Fibroblast of lung (primary cell): Measurements from ENCODE around the gene OR2V2. TPM values are rescaled to one million over a fixed set of nuclear protein-coding genes. Genes with fewer than 3 reads are reported as not detected.
"Not testable (repeated sequence)": the region's sequence is repeated elsewhere in the genome, so short reads cannot be mapped to it uniquely, and the experiment has no call there.

ENCODE experiments used
- DNase-seq, 2 donors: peaks; one replicate each; pipeline versions ENCODE4 v3.0.0 to v3.0.0-alpha.2; 2010; ENCODE audit warnings: low read depth in 2 of 2
- H2AFZ ChIP-seq: 2 replicates; pipeline ENCODE4 v1.5.1; 2012; ENCODE audit warnings: low read length, control low read depth, inconsistent platforms
- H3K27ac ChIP-seq: 2 replicates; pipeline ENCODE4 v1.5.1; 2011; ENCODE audit warnings: low read length, control low read depth; ENCODE audit not compliant: insufficient read depth
- H3K27me3 ChIP-seq: 2 replicates; pipeline ENCODE4 v1.5.1; 2011; ENCODE audit warnings: mild to moderate bottlenecking, low read length; ENCODE audit not compliant: control insufficient read depth, insufficient read depth
- H3K36me3 ChIP-seq: 2 replicates; pipeline ENCODE4 v1.5.1; 2011; ENCODE audit warnings: low read length; ENCODE audit not compliant: control insufficient read depth, insufficient read depth
- H3K4me1 ChIP-seq: 2 replicates; pipeline ENCODE4 v1.5.1; 2011; ENCODE audit warnings: low read length; ENCODE audit not compliant: control insufficient read depth, insufficient read depth; ENCODE audit errors: extremely low read depth
- H3K4me2 ChIP-seq: 2 replicates; pipeline ENCODE4 v1.5.1; 2011; ENCODE audit warnings: low read length, control low read depth; ENCODE audit not compliant: insufficient read depth; ENCODE audit errors: extremely low read depth
- H3K4me3 ChIP-seq, 4 experiments: fragments of 200-600 bp in 1 of 4; sonication (generic) in 1 of 4; replicated peaks in 1 of 4; 2 replicates each; pipeline ENCODE4 v1.5.1; 2011 to 2016; ENCODE audit warnings: low read length in 4 of 4, low read depth in 3 of 4, mild to moderate bottlenecking in 3 of 4, control low read depth in 2 of 4, inconsistent platforms in 1 of 4, mixed read lengths in 1 of 4; ENCODE audit not compliant: insufficient read depth in 1 of 4; ENCODE audit errors: control extremely low read depth in 1 of 4
- H3K79me2 ChIP-seq: 2 replicates; pipeline ENCODE4 v1.5.1; 2012; ENCODE audit warnings: mild to moderate bottlenecking, low read length, inconsistent platforms; ENCODE audit not compliant: control insufficient read depth, insufficient read depth
- H3K9ac ChIP-seq: 2 replicates; pipeline ENCODE4 v1.5.1; 2011; ENCODE audit warnings: mild to moderate bottlenecking, low read length, control low read depth; ENCODE audit not compliant: insufficient read depth
- H3K9me3 ChIP-seq: 2 replicates; pipeline ENCODE4 v1.5.1; 2012; ENCODE audit warnings: low read depth, low read length; ENCODE audit not compliant: control insufficient read depth, insufficient read depth
- H4K20me1 ChIP-seq: 2 replicates; pipeline ENCODE4 v1.5.1; 2011; ENCODE audit warnings: low read length; ENCODE audit not compliant: control insufficient read depth, insufficient read depth; ENCODE audit errors: extremely low read depth
- CTCF ChIP-seq, 2 donors: IDR thresholded peaks in 1 of 2; conservative IDR thresholded peaks in 1 of 2; 1 replicate in 1 of 2; 2 replicates in 1 of 2; pipeline ENCODE4 v1.5.1; 2011 to 2012; ENCODE audit warnings: low read length in 2 of 2, control low read depth in 1 of 2, inconsistent platforms in 1 of 2, low read depth in 1 of 2, mild to moderate bottlenecking in 1 of 2
- EZH2 ChIP-seq: IDR thresholded peaks from 2 replicates; pipeline ENCODE4 v1.5.1; 2012; ENCODE audit warnings: low read length, control low read depth, mild to moderate bottlenecking; ENCODE audit errors: missing control alignments
- polyA plus RNA-seq, 2 donors: library from polyadenylated mRNA; depleted of rRNA in 1 of 2; stranded (reverse) in 1 of 2; unstranded in 1 of 2; fragments of >200 nt; gene quantifications; 2 replicates each; pipeline ENCODE4 v1.2.1, GENCODE V29; 2011 to 2012; ENCODE audit warnings: missing spikeins in 1 of 2
- total RNA-seq: library from RNA; depleted of rRNA; stranded (reverse); fragments of >200 nt; gene quantifications from 2 replicates; pipeline ENCODE4 v1.2.1, GENCODE V29; 2014

Gene OR2V2
- total and polyA plus RNA-seq, 2 donors (not counting 1 experiment from before 2014, with no cell fraction given), result not detected

DNA sequence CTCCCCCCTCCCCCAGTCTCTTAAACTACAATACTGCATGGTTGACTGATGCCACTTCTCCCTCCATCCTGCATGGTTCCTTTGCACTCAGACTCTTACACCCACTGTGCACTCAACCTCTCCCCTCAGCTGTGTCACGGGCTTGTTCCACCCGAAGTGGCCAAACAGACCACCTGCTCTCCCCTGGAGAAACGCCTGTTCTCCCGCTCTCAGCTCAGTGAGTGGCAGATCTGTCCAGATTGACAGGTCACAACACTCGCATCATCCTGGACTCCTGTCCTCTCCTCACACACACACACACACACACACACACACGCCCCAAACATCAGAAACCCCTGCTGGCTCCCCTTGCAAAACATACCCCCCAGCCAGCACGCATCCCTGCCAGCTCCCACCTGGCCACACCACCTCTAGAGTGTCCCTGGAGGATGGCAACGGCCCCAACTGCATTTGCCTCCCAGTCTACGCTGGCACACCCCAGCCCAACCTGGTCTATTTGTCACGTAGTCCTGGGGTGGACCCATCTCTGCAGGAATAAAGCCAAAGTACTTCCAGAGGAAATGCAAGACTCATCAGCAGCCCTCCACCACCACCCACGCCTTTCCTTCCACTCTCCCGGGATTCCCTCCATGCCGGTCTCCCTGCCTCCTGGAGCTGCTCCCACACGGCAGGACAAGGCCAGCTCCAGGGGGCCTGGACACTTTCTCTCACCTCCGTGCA lies 19.3 kb upstream of the OR2V2 start:
- Histone ChIP-seq H3K4me1 (no peaks in the 10 kb centered on the region), H3K4me3 (no peak overlapping the region), H2AFZ (no peak overlapping the region), H3K4me2 (no peak overlapping the region), H3K9ac (no peak overlapping the region), H3K9me3 (no peaks in the 10 kb centered on the region), H3K36me3 (no peaks in the 10 kb centered on the region), H4K20me1 (no peaks in the 10 kb centered on the region), H3K79me2 (no peaks in the 10 kb centered on the region), H3K27ac (no peak overlapping the region), H3K27me3 (peaks cover 3% of the 10 kb centered on the region)
- no peak for DNase-seq
- TF ChIP-seq EZH2 (no peak), CTCF (conservative IDR thresholded peaks at IDR 0.05 in 1 of 2, IDR thresholded peaks at IDR 0.05 in 1 of 2; ENCODE audit: low read depth in 1 of 2, low read length in 2 of 2) (no peak)

GRCh38 chr5:181129601-181130000 lies 17.8 kb upstream of the OR2V2 start:
- no peaks in the 10 kb centered on the region for H3K79me2 ChIP-seq
- H2AFZ ChIP-seq, result no peak overlapping the region
- H3K9me3 ChIP-seq, result no peaks in the 10 kb centered on the region
- H3K4me2 ChIP-seq, result no peak overlapping the region
- peaks cover 2% of the 10 kb centered on the region for H3K4me1 ChIP-seq
- H3K27me3 ChIP-seq, result peaks cover 3% of the 10 kb centered on the region
- no peaks in the 10 kb centered on the region for H3K36me3 ChIP-seq
- no peak overlapping the region for H3K27ac ChIP-seq
- H4K20me1 ChIP-seq, result no peaks in the 10 kb centered on the region
- no peak for DNase-seq
- TF ChIP-seq CTCF (conservative IDR thresholded peaks at IDR 0.05 in 1 of 2, IDR thresholded peaks at IDR 0.05 in 1 of 2; ENCODE audit: low read depth in 1 of 2, low read length in 2 of 2), result no peak
- no peak for TF ChIP-seq EZH2
- no peak overlapping the region for H3K9ac ChIP-seq
- H3K4me3 ChIP-seq, result no peak overlapping the region

GRCh38 chr5:181130081-181130480 lies 17.3 kb upstream of the OR2V2 start:
- H4K20me1 ChIP-seq, H3K79me2 ChIP-seq, H3K27ac ChIP-seq, H3K4me1 ChIP-seq, H3K36me3 ChIP-seq, DNase-seq, H3K4me2 ChIP-seq, H2AFZ ChIP-seq, H3K9ac ChIP-seq, H3K9me3 ChIP-seq, H3K27me3 ChIP-seq, H3K4me3 ChIP-seq: not testable (repeated sequence)
